ENCODE measurements around the gene TMEM267. TPM values are rescaled to one million over a fixed set of nuclear protein-coding genes. Genes with fewer than 3 reads are reported as not detected.

The TMEM267 gene
- total RNA-seq, 3 donors from 2014 or later (not counting 1 experiment from before 2014, with no cell fraction given), result 7.2 to 12.8 (median 8.8) TPM

DNA sequence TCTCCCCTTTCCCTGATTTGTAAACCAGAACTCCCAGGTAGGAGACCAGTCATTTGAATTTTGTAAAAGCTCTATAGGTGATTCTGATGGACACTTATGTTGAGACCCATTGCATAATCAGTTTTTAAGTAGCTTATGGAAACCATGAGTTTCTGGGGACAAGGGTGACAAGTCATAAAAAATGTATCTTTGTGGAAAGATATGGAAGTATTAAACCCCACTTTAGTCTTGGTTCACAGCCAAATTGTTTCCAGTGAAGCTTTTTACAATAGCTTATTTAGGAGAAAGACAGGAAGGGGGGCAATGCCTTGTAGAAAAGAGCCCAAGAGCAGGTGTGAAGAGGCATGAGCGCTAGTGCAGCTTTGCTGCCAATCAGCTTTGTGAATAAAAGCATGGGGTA, 71.0 kb downstream of the TMEM267 start:
- Mint-ChIP-seq H3K36me3 (no peaks in the 10 kb centered on the region), H3K4me1 (no peaks in the 10 kb centered on the region), H3K9me3 (no peaks in the 10 kb centered on the region), H3K4me3 (no peak overlapping the region), H3K27me3 (ENCODE audit: low read depth in 2 of 2) (no peaks in the 10 kb centered on the region), H3K27ac (no peak overlapping the region)
- TF ChIP-seq, protein P1, sequence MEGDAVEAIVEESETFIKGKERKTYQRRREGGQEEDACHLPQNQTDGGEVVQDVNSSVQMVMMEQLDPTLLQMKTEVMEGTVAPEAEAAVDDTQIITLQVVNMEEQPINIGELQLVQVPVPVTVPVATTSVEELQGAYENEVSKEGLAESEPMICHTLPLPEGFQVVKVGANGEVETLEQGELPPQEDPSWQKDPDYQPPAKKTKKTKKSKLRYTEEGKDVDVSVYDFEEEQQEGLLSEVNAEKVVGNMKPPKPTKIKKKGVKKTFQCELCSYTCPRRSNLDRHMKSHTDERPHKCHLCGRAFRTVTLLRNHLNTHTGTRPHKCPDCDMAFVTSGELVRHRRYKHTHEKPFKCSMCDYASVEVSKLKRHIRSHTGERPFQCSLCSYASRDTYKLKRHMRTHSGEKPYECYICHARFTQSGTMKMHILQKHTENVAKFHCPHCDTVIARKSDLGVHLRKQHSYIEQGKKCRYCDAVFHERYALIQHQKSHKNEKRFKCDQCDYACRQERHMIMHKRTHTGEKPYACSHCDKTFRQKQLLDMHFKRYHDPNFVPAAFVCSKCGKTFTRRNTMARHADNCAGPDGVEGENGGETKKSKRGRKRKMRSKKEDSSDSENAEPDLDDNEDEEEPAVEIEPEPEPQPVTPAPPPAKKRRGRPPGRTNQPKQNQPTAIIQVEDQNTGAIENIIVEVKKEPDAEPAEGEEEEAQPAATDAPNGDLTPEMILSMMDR (IDR thresholded peaks at IDR 0.05), result no peak
- 100% methylated on average over 1 of the region's 1 CpG for WGBS (ENCODE audit: insufficient coverage)
- Histone ChIP-seq H3K27ac (ENCODE audit: low read length) (no peak overlapping the region), H3K27me3 (ENCODE audit: control insufficient read depth, insufficient read depth, low read length) (no peaks in the 10 kb centered on the region), H3K9me3 (ENCODE audit: control insufficient read depth, insufficient read depth, low read length) (no peaks in the 10 kb centered on the region), H3K4me1 (ENCODE audit: control insufficient read depth, insufficient read depth, low read length) (no peaks in the 10 kb centered on the region), H3K36me3 (ENCODE audit: control insufficient read depth, insufficient read depth, low read length) (no peaks in the 10 kb centered on the region), H3K4me3 (ENCODE audit: low read length) (no peak overlapping the region)
- no peak for DNase-seq
- intact Hi-C loops (cut with micrococcal nuclease), result no loop called here
- no peak for ATAC-seq

DNA sequence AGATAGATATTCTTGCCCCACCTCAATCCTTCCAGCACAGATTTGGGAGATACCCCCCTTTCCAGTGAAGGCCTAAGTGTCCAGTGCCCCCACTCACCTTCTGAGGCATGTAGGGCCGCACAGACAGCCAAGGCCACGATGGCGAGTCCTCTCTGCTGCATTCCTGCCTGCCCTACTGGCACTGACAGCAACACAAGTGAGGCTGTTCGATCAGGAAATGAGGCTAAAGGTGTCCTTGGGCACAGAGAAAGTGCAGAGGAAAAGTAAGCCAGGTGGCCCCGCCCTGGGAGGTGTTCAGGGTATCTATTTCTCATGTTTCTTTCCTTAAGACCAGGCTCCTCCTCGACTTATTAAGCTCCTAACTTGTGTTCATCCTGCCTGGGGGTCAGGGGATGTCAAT, 71.5 kb downstream of the TMEM267 start, which contains the start of gene CCL28:
CCL28 (minus strand) TSS at position 236 of the 400 bp plus-strand sequence; CDS start at position 161, 75 bp downstream.
- ATAC-seq, result no peak
- TF ChIP-seq, protein P1 (IDR thresholded peaks at IDR 0.05), result no peak
- H3K4me3 ChIP-seq (ENCODE audit: low read length), result no peak within 1 kb of the TSS
- no peaks in the 10 kb centered on the region for H3K9me3 ChIP-seq (ENCODE audit: control insufficient read depth, insufficient read depth, low read length)
- H3K27me3 ChIP-seq (ENCODE audit: control insufficient read depth, insufficient read depth, low read length), result no peaks in the 10 kb centered on the region
- H3K36me3 ChIP-seq (ENCODE audit: control insufficient read depth, insufficient read depth, low read length), result no peaks in the 10 kb centered on the region
- no peak for DNase-seq
- H3K27me3 Mint-ChIP-seq (ENCODE audit: low read depth in 2 of 2), result no peaks in the 10 kb centered on the region
- intact Hi-C loops (cut with micrococcal nuclease), result no loop called here
- no peak within 1 kb of the TSS for H3K4me3 Mint-ChIP-seq
- no peaks in the 10 kb centered on the region for H3K9me3 Mint-ChIP-seq
- no peaks in the 10 kb centered on the region for H3K4me1 ChIP-seq (ENCODE audit: control insufficient read depth, insufficient read depth, low read length)
- WGBS (ENCODE audit: insufficient coverage), result 86% methylated on average over 6 of the region's 6 CpGs
- H3K27ac Mint-ChIP-seq, result no peak within 1 kb of the TSS
- no peak within 1 kb of the TSS for H3K27ac ChIP-seq (ENCODE audit: low read length)
- no peaks in the 10 kb centered on the region for H3K4me1 Mint-ChIP-seq
- no peaks in the 10 kb centered on the region for H3K36me3 Mint-ChIP-seq

DNA sequence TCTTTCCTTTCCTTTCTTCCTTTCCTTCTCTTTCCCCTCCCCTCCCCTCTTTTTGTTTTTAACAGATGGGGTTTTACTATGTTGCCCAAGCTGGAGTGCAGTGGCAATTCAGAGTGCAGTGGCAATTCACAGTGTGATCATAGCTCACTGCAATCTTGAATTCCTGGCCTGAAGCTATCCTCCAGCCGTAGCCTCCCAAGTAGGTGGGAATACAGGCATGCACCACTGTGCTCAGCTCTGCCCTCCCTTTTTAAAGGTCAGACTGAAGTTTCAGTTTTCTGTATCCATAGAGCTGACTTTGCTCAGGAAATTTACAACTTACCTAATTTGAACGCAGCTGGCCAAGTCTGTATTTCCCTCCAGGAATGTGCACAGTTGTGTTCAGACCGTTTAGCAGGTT, 72.2 kb downstream of the TMEM267 start:
- Mint-ChIP-seq H3K36me3 (no peaks in the 10 kb centered on the region), H3K27ac (no peak overlapping the region), H3K4me3 (no peak overlapping the region), H3K27me3 (ENCODE audit: low read depth in 2 of 2) (no peaks in the 10 kb centered on the region), H3K9me3 (no peaks in the 10 kb centered on the region), H3K4me1 (no peaks in the 10 kb centered on the region)
- DNase-seq, result no peak
- no peaks in the 10 kb centered on the region for H3K9me3 ChIP-seq (ENCODE audit: control insufficient read depth, insufficient read depth, low read length)
- TF ChIP-seq, protein P1 (IDR thresholded peaks at IDR 0.05), result no peak
- ATAC-seq, result no peak
- no peaks in the 10 kb centered on the region for H3K4me1 ChIP-seq (ENCODE audit: control insufficient read depth, insufficient read depth, low read length)
- 97% methylated on average over 3 of the region's 3 CpGs for WGBS (ENCODE audit: insufficient coverage)
- H3K27ac ChIP-seq (ENCODE audit: low read length), result no peak overlapping the region
- H3K4me3 ChIP-seq (ENCODE audit: low read length), result no peak overlapping the region
- intact Hi-C loops (cut with micrococcal nuclease), result no loop called here
- H3K36me3 ChIP-seq (ENCODE audit: control insufficient read depth, insufficient read depth, low read length), result no peaks in the 10 kb centered on the region
- no peaks in the 10 kb centered on the region for H3K27me3 ChIP-seq (ENCODE audit: control insufficient read depth, insufficient read depth, low read length)

DNA sequence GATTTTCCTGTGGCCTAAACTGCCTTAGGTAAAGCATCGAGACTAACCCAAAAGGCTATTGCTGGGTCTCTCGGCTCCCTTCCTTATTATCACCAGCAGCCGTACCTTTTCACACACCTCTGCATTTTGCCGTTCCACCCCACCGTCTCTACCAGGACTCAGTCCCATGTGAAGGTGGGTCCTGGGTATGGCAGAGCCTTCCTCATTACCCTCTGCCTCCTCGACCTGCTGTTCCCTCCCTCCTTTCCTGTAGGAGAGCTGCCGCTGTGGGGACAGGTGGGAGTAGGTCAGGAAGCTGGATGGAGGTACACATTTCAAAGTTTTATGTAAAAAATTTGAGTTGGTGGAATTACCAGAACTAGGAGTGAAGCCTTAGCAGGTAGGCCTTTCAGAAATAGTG, 73.3 kb downstream of the TMEM267 start:
- Mint-ChIP-seq H3K27ac (no peak overlapping the region), H3K4me1 (no peaks in the 10 kb centered on the region), H3K27me3 (ENCODE audit: low read depth in 2 of 2) (no peaks in the 10 kb centered on the region), H3K36me3 (no peaks in the 10 kb centered on the region), H3K9me3 (peaks cover under 1 to 2% of the 10 kb centered on the region in 2 donors), H3K4me3 (no peak overlapping the region)
- H3K4me1 ChIP-seq (ENCODE audit: control insufficient read depth, insufficient read depth, low read length), result no peaks in the 10 kb centered on the region
- H3K36me3 ChIP-seq (ENCODE audit: control insufficient read depth, insufficient read depth, low read length), result no peaks in the 10 kb centered on the region
- H3K27me3 ChIP-seq (ENCODE audit: control insufficient read depth, insufficient read depth, low read length), result no peaks in the 10 kb centered on the region
- TF ChIP-seq, protein P1 (IDR thresholded peaks at IDR 0.05), result no peak
- H3K4me3 ChIP-seq (ENCODE audit: low read length), result no peak overlapping the region
- ATAC-seq, result no peak
- no peaks in the 10 kb centered on the region for H3K9me3 ChIP-seq (ENCODE audit: control insufficient read depth, insufficient read depth, low read length)
- DNase-seq, result no peak
- 93% methylated on average over 5 of the region's 7 CpGs for WGBS (ENCODE audit: insufficient coverage)
- intact Hi-C loops (cut with micrococcal nuclease), result no loop called here
- H3K27ac ChIP-seq (ENCODE audit: low read length), result no peak overlapping the region

Data from natural killer cell (primary cell).